Measurements from ENCODE around the gene SUPT20HL1. TPM values are rescaled to one million over a fixed set of nuclear protein-coding genes. Genes with fewer than 3 reads are reported as not detected.

The SUPT20HL1 gene
- total RNA-seq, 1 donor from 2014 or later = not detected

GRCh38 chrX:24334461-24334860 lies 26.0 kb upstream of the SUPT20HL1 start:
- no peak for TF ChIP-seq CTCF (IDR thresholded peaks at IDR 0.05; ENCODE audit: partially characterized antibody, unreplicated experiment)
- no peaks in the 10 kb centered on the region for H3K9me3 Mint-ChIP-seq (ENCODE audit: unreplicated experiment)
- H3K27me3 Mint-ChIP-seq (ENCODE audit: unreplicated experiment) = no peaks in the 10 kb centered on the region
- H3K4me1 Mint-ChIP-seq (ENCODE audit: low read depth, unreplicated experiment) = no peaks in the 10 kb centered on the region
- H3K4me3 Mint-ChIP-seq (ENCODE audit: unreplicated experiment) = no peak overlapping the region
- no peak for DNase-seq
- no peaks in the 10 kb centered on the region for H3K36me3 Mint-ChIP-seq (ENCODE audit: unreplicated experiment)
- no peak overlapping the region for H3K27ac Mint-ChIP-seq (ENCODE audit: unreplicated experiment)

GRCh38 chrX:24335871-24336270 lies 24.6 kb upstream of the SUPT20HL1 start:
- Mint-ChIP-seq H3K4me1 (ENCODE audit: low read depth, unreplicated experiment) (no peaks in the 10 kb centered on the region), H3K27ac (ENCODE audit: unreplicated experiment) (no peak overlapping the region), H3K36me3 (ENCODE audit: unreplicated experiment) (no peaks in the 10 kb centered on the region), H3K27me3 (ENCODE audit: unreplicated experiment) (peaks cover 2% of the 10 kb centered on the region), H3K4me3 (ENCODE audit: unreplicated experiment) (no peak overlapping the region), H3K9me3 (ENCODE audit: unreplicated experiment) (no peaks in the 10 kb centered on the region)
- TF ChIP-seq CTCF (IDR thresholded peaks at IDR 0.05; ENCODE audit: partially characterized antibody, unreplicated experiment) = no peak
- DNase-seq = no peak

GRCh38 chrX:24339911-24340310 lies 20.5 kb upstream of the SUPT20HL1 start:
- Mint-ChIP-seq H3K27ac (ENCODE audit: unreplicated experiment) (no peak overlapping the region), H3K4me1 (ENCODE audit: low read depth, unreplicated experiment) (no peaks in the 10 kb centered on the region), H3K36me3 (ENCODE audit: unreplicated experiment) (no peaks in the 10 kb centered on the region), H3K9me3 (ENCODE audit: unreplicated experiment) (no peaks in the 10 kb centered on the region), H3K27me3 (ENCODE audit: unreplicated experiment) (peaks cover 2% of the 10 kb centered on the region), H3K4me3 (ENCODE audit: unreplicated experiment) (no peak overlapping the region)
- no peak for TF ChIP-seq CTCF (IDR thresholded peaks at IDR 0.05; ENCODE audit: partially characterized antibody, unreplicated experiment)
- no peak for DNase-seq

GRCh38 chrX:24340501-24340900 lies 19.9 kb upstream of the SUPT20HL1 start:
- H3K27ac Mint-ChIP-seq (ENCODE audit: unreplicated experiment) = no peak overlapping the region
- DNase-seq = no peak
- H3K4me3 Mint-ChIP-seq (ENCODE audit: unreplicated experiment) = no peak overlapping the region
- H3K27me3 Mint-ChIP-seq (ENCODE audit: unreplicated experiment) = peaks cover 2% of the 10 kb centered on the region
- no peaks in the 10 kb centered on the region for H3K36me3 Mint-ChIP-seq (ENCODE audit: unreplicated experiment)
- TF ChIP-seq CTCF (IDR thresholded peaks at IDR 0.05; ENCODE audit: partially characterized antibody, unreplicated experiment) = no peak
- no peaks in the 10 kb centered on the region for H3K4me1 Mint-ChIP-seq (ENCODE audit: low read depth, unreplicated experiment)
- no peaks in the 10 kb centered on the region for H3K9me3 Mint-ChIP-seq (ENCODE audit: unreplicated experiment)

- no peaks in the 10 kb centered on the region for H3K9me3 Mint-ChIP-seq (ENCODE audit: unreplicated experiment)
- peaks cover 2% of the 10 kb centered on the region for H3K27me3 Mint-ChIP-seq (ENCODE audit: unreplicated experiment)
- H3K27ac Mint-ChIP-seq (ENCODE audit: unreplicated experiment) = no peak overlapping the region
- DNase-seq = no peak
- no peaks in the 10 kb centered on the region for H3K36me3 Mint-ChIP-seq (ENCODE audit: unreplicated experiment)
- TF ChIP-seq CTCF (IDR thresholded peaks at IDR 0.05; ENCODE audit: partially characterized antibody, unreplicated experiment) = no peak
- H3K4me3 Mint-ChIP-seq (ENCODE audit: unreplicated experiment) = no peak overlapping the region
- no peaks in the 10 kb centered on the region for H3K4me1 Mint-ChIP-seq (ENCODE audit: low read depth, unreplicated experiment)
These were observed 18.6 kb upstream of the SUPT20HL1 start for GRCh38 chrX:24341795-24342194.

Data from glutamatergic neuron (in vitro differentiated cells).